GM23248 (cell line): Measurements from ENCODE around the gene APOOL.

Experiments used
- EZH2 ChIP-seq: fragments of 200-600 bp; sonication (generic); IDR thresholded peaks from 2 replicates; pipeline ENCODE4 v1.6.1; 2018; ENCODE audit warnings: antibody characterized with exemption, mild to moderate bottlenecking; ENCODE audit not compliant: insufficient read depth, poor library complexity, severe bottlenecking
- EZH2phosphoT487 ChIP-seq: fragments of 200-600 bp; sonication (generic); IDR thresholded peaks from 2 replicates; pipeline ENCODE4 v1.6.1; 2018; ENCODE audit warnings: antibody characterized with exemption, moderate library complexity, mild to moderate bottlenecking, low read depth; ENCODE audit not compliant: insufficient read depth

DNA sequence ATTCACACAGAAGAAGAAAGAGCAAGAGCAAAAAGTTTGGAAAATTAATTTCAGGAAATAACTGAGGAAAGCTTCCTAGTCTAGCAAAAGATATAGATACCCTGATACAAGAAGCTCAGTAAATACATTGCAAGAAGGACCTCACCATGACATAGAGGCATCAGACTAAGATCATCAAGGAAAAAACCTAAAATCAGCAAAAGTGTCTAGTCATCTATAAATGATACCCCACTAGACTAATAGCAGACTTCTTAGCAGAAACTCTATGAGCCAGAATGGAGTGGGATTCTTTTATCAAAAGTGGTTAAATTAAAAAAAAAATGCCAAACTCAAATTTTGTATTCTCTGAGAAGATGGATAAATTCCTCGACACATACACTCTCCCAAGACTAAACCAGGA, 10.5 kb upstream of the APOOL start:
- TF ChIP-seq EZH2: no peak
- no peak for TF ChIP-seq EZH2phosphoT487
